Natural killer cell treated with Interleukin-12 subunit alpha and Interleukin-12 subunit beta and Interleukin-15 and Interleukin-18, amount 100 ng/mL, for 72 hours (primary cell): Measurements from ENCODE around the gene SBK3. TPM values are rescaled to one million over a fixed set of nuclear protein-coding genes. Genes with fewer than 3 reads are reported as not detected.

Experiments used
- total RNA-seq, 2 donors: library from RNA; stranded (reverse); gene quantifications; one replicate each; pipeline ENCODE4 v1.2.3, GENCODE V29; 2022

Gene SBK3
- total RNA-seq, 2 donors from 2014 or later = not detected

Other genes with a start within 250 kb of the SBK3 start
- 1 to 10 TPM in 1 of 2 donors, under 1 TPM in 1; 0.67 to 2.7 TPM for gene TMEM150B, start 220.2 kb downstream of the SBK3 start, total RNA-seq
- gene KMT5C, start 205.7 kb downstream of the SBK3 start, total RNA-seq = 10 to 100 TPM in 1 of 2 donors, 1 to 10 TPM in 1; 9.7 to 22.1 TPM
- not detected for gene COX6B2, start 190.8 kb downstream of the SBK3 start, total RNA-seq
- not detected for gene GARIN5B, start 182.3 kb downstream of the SBK3 start, total RNA-seq
- gene IL11, start 175.1 kb downstream of the SBK3 start, total RNA-seq = under 1 TPM in 1 of 2 donors, not detected in 1; 0.78 TPM
- gene TMEM190, start 168.7 kb downstream of the SBK3 start, total RNA-seq = not detected
- gene TMEM238, start 161.3 kb downstream of the SBK3 start, total RNA-seq = 1 to 10 TPM; 5.2 to 8.3 TPM
- 1,000 to 10,000 TPM; 1,106 to 1,518 TPM for gene RPL28, start 159.6 kb downstream of the SBK3 start, total RNA-seq
- gene UBE2S, start 137.8 kb downstream of the SBK3 start, total RNA-seq = 100 to 1,000 TPM; 247 to 423 TPM
- gene SHISA7, start 102.2 kb downstream of the SBK3 start, total RNA-seq = not detected
- 10 to 100 TPM; 25.6 to 45.1 TPM for gene ISOC2, start 83.9 kb downstream of the SBK3 start, total RNA-seq
- gene C19orf85, start 80.8 kb downstream of the SBK3 start, total RNA-seq = not detected
- 10 to 100 TPM in 1 of 2 donors, 1 to 10 TPM in 1; 8.0 to 12.3 TPM for gene ZNF628, start 68.9 kb downstream of the SBK3 start, total RNA-seq
- 10 to 100 TPM in 1 of 2 donors, 1 to 10 TPM in 1; 6.1 to 14.0 TPM for gene NAT14, start 60.4 kb downstream of the SBK3 start, total RNA-seq
- gene SSC5D, start 57.1 kb downstream of the SBK3 start, total RNA-seq = under 1 TPM in 1 of 2 donors, not detected in 1; 0.50 TPM
- not detected for gene SBK2, start 8.4 kb downstream of the SBK3 start, total RNA-seq
- 10 to 100 TPM in 1 of 2 donors, 1 to 10 TPM in 1; 6.5 to 10.2 TPM for gene ZNF579, start 35.3 kb upstream of the SBK3 start, total RNA-seq
- 10 to 100 TPM; 11.8 to 15.8 TPM for gene FIZ1, start 54.0 kb upstream of the SBK3 start, total RNA-seq
- gene ZNF524, start 54.7 kb upstream of the SBK3 start, total RNA-seq = 10 to 100 TPM; 10.6 to 14.7 TPM
- 10 to 100 TPM; 15.4 to 20.7 TPM for gene ZNF865, start 60.1 kb upstream of the SBK3 start, total RNA-seq
- 1 to 10 TPM; 2.6 to 4.5 TPM for gene ZNF784, start 79.0 kb upstream of the SBK3 start, total RNA-seq
- 10 to 100 TPM; 35.7 to 39.5 TPM for gene ZNF580, start 95.5 kb upstream of the SBK3 start, total RNA-seq
- 10 to 100 TPM; 15.1 to 27.6 TPM for gene ZNF581, start 98.1 kb upstream of the SBK3 start, total RNA-seq
- gene CCDC106, start 102.7 kb upstream of the SBK3 start, total RNA-seq = 1 to 10 TPM; 1.9 to 3.3 TPM
- gene U2AF2, start 109.5 kb upstream of the SBK3 start, total RNA-seq = 100 to 1,000 TPM; 266 to 434 TPM
- 10 to 100 TPM; 40.7 to 63.9 TPM for gene EPN1, start 129.7 kb upstream of the SBK3 start, total RNA-seq
- not detected for gene NLRP9, start 192.9 kb upstream of the SBK3 start, total RNA-seq
- not detected for gene RFPL4A, start 213.6 kb upstream of the SBK3 start, total RNA-seq
- gene RFPL4AL1, start 223.6 kb upstream of the SBK3 start, total RNA-seq = not detected